MM.1S (cell line): ENCODE data around the gene C2CD2.

Experiments used
- DNase-seq: peaks from one replicate; pipeline ENCODE4 v3.0.0-alpha.2; 2015
- H2AFZ ChIP-seq: fragments of 300-600 bp; sonication (generic); 2 replicates; pipeline ENCODE4 v1.6.0; 2016; ENCODE audit warnings: antibody characterized with exemption, low read length
- H3F3A ChIP-seq: fragments of 300-600 bp; sonication (generic); 2 replicates; pipeline ENCODE4 v1.6.1; 2016; ENCODE audit warnings: mild to moderate bottlenecking, antibody characterized with exemption, low read length, moderate library complexity, mixed read lengths; ENCODE audit not compliant: insufficient read depth
- H3K27ac ChIP-seq: fragments of 300-600 bp; sonication (generic); 2 replicates; pipeline ENCODE4 v1.5.1; 2016; ENCODE audit warnings: mild to moderate bottlenecking, low read length
- H3K27me3 ChIP-seq: fragments of 300-600 bp; sonication (generic); replicated peaks from 2 replicates; pipeline ENCODE4 v1.6.0; 2016; ENCODE audit warnings: low read length; ENCODE audit not compliant: insufficient read depth
- H3K36me3 ChIP-seq: fragments of 300-600 bp; sonication (generic); replicated peaks from 2 replicates; pipeline ENCODE4 v1.6.1; 2016; ENCODE audit warnings: mild to moderate bottlenecking, low read length, mixed read lengths; ENCODE audit not compliant: insufficient read depth
- H3K4me1 ChIP-seq: fragments of 300-600 bp; sonication (generic); 2 replicates; pipeline ENCODE4 v1.6.1; 2016; ENCODE audit warnings: low read length, mixed read lengths
- H3K4me2 ChIP-seq: fragments of 300-600 bp; sonication (generic); 2 replicates; pipeline ENCODE4 v1.6.0; 2016; ENCODE audit warnings: low read depth, low read length
- H3K4me3 ChIP-seq: fragments of 300-600 bp; sonication (generic); 2 replicates; pipeline ENCODE4 v1.5.1; 2016; ENCODE audit warnings: low read length, mixed read lengths
- H3K79me2 ChIP-seq: fragments of 300-600 bp; sonication (generic); 2 replicates; pipeline ENCODE4 v1.6.1; 2016; ENCODE audit warnings: mixed run types, low read length, mixed read lengths
- H3K9ac ChIP-seq: fragments of 300-600 bp; sonication (generic); 2 replicates; pipeline ENCODE4 v1.6.1; 2016; ENCODE audit warnings: low read length, mixed read lengths
- H3K9me2 ChIP-seq: fragments of 300-600 bp; sonication (generic); replicated peaks from 2 replicates; pipeline ENCODE4 v1.6.1; 2016; ENCODE audit warnings: mild to moderate bottlenecking, low read length, mixed read lengths; ENCODE audit not compliant: insufficient read depth
- H3K9me3 ChIP-seq: fragments of 300-600 bp; sonication (generic); replicated peaks from 2 replicates; pipeline ENCODE4 v1.6.1; 2016; ENCODE audit warnings: mild to moderate bottlenecking, low read length, mixed read lengths; ENCODE audit not compliant: insufficient read depth
- H4K20me1 ChIP-seq: fragments of 300-600 bp; sonication (generic); 2 replicates; pipeline ENCODE4 v1.6.1; 2016; ENCODE audit warnings: mild to moderate bottlenecking, low read length, moderate library complexity, mixed read lengths; ENCODE audit not compliant: insufficient read depth
- CTCF ChIP-seq: fragments of 300-600 bp; sonication (generic); IDR thresholded peaks from 2 replicates; pipeline ENCODE4 v1.5.1; 2016; ENCODE audit warnings: antibody characterized with exemption, low read length, mixed read lengths
- EZH2 ChIP-seq: fragments of 300-600 bp; sonication (generic); optimal IDR thresholded peaks from 2 replicates; pipeline ENCODE3; 2017; ENCODE audit warnings: low read depth, mild to moderate bottlenecking, antibody characterized with exemption, low read length, mixed read lengths
- EZH2phosphoT487 ChIP-seq: fragments of 300-600 bp; sonication (generic); IDR thresholded peaks from 2 replicates; pipeline ENCODE4 v1.6.1; 2018; ENCODE audit warnings: antibody characterized with exemption, low read length

Gene C2CD2

GRCh38 chr21:41895643-41896493, 58.0 kb downstream of the C2CD2 start:
- no peaks in the 10 kb centered on the region for H3K36me3 ChIP-seq
- no peaks in the 10 kb centered on the region for H3K9me2 ChIP-seq
- no peaks in the 10 kb centered on the region for H4K20me1 ChIP-seq
- no peak overlapping the region for H3K27ac ChIP-seq
- no peak overlapping the region for H3K4me2 ChIP-seq
- no peaks in the 10 kb centered on the region for H3K79me2 ChIP-seq
- H3K4me3 ChIP-seq, result no peak overlapping the region
- no peaks in the 10 kb centered on the region for H3K27me3 ChIP-seq
- no peak overlapping the region for H2AFZ ChIP-seq
- no peak for DNase-seq
- H3K4me1 ChIP-seq, result no peaks in the 10 kb centered on the region
- no peak overlapping the region for H3K9ac ChIP-seq
- H3K9me3 ChIP-seq, result no peaks in the 10 kb centered on the region
- TF ChIP-seq EZH2phosphoT487, result no peak
- TF ChIP-seq CTCF, result no peak
- no peaks in the 10 kb centered on the region for H3F3A ChIP-seq

- Histone ChIP-seq H3K27me3 (no peaks in the 10 kb centered on the region), H3K9me2 (no peaks in the 10 kb centered on the region), H3K79me2 (no peaks in the 10 kb centered on the region), H4K20me1 (no peaks in the 10 kb centered on the region), H3K4me3 (no peak overlapping the region), H3F3A (no peaks in the 10 kb centered on the region), H3K27ac (no peak overlapping the region), H3K4me1 (no peaks in the 10 kb centered on the region), H3K4me2 (no peak overlapping the region), H3K9ac (no peak overlapping the region), H3K9me3 (no peaks in the 10 kb centered on the region), H3K36me3 (no peaks in the 10 kb centered on the region), H2AFZ (no peak overlapping the region)
- TF ChIP-seq CTCF, result no peak
- TF ChIP-seq EZH2phosphoT487, result no peak
- TF ChIP-seq EZH2, result no peak
- DNase-seq, result no peak
These were observed 58.8 kb downstream of the C2CD2 start for GRCh38 chr21:41894922-41895557.

GRCh38 chr21:41894511-41894910, 59.3 kb downstream of the C2CD2 start:
- no peaks in the 10 kb centered on the region for H3K79me2 ChIP-seq
- no peaks in the 10 kb centered on the region for H3K4me1 ChIP-seq
- no peak for DNase-seq
- H3F3A ChIP-seq, result no peaks in the 10 kb centered on the region
- H3K9me2 ChIP-seq, result no peaks in the 10 kb centered on the region
- no peak overlapping the region for H3K9ac ChIP-seq
- H3K27me3 ChIP-seq, result no peaks in the 10 kb centered on the region
- TF ChIP-seq EZH2phosphoT487 (no peak), CTCF (no peak), EZH2 (no peak)
- no peak overlapping the region for H3K4me2 ChIP-seq
- no peaks in the 10 kb centered on the region for H4K20me1 ChIP-seq
- no peaks in the 10 kb centered on the region for H3K36me3 ChIP-seq
- H2AFZ ChIP-seq, result no peak overlapping the region
- H3K27ac ChIP-seq, result no peak overlapping the region
- no peak overlapping the region for H3K4me3 ChIP-seq
- no peaks in the 10 kb centered on the region for H3K9me3 ChIP-seq
